K562 (cell line): ENCODE measurements around the gene ARL6IP4. TPM values are rescaled to one million over a fixed set of nuclear protein-coding genes. Genes with fewer than 3 reads are reported as not detected.

Experiments used
- ARNT ChIP-seq, 2 experiments: fragments of 450-650 bp; IDR thresholded peaks; 2 replicates each; pipeline ENCODE4 v1.6.1; 2016; ENCODE audit warnings: mild to moderate bottlenecking in 1 of 2
- BCOR ChIP-seq: fragments of 450-650 bp; IDR thresholded peaks from 2 replicates; pipeline ENCODE4 v1.6.1; 2016
- BHLHE40 ChIP-seq: IDR thresholded peaks from 2 replicates; pipeline ENCODE4 v1.6.1; 2011; ENCODE audit warnings: low read length, improper control_type of control experiment
- DEAF1 ChIP-seq: fragments of 450-650 bp; formaldehyde crosslinking; IDR thresholded peaks from 2 replicates; pipeline ENCODE4 v1.4.0; 2020; ENCODE audit warnings: mild to moderate bottlenecking, moderate library complexity
- FOXA3 ChIP-seq, 2 experiments: fragments of 450-650 bp in 1 of 2; sonication (generic) in 1 of 2; formaldehyde crosslinking; IDR thresholded peaks in 1 of 2; conservative IDR thresholded peaks in 1 of 2; 2 replicates each; pipeline versions ENCODE4 v1.4.0 to v1.8.0; 2020 to 2022; ENCODE audit warnings: mild to moderate bottlenecking in 2 of 2, missing genetic modification reagents in 1 of 2
- GTF2A2 ChIP-seq: IDR thresholded peaks from 2 replicates; pipeline ENCODE4 v1.6.1; 2016; ENCODE audit warnings: mild to moderate bottlenecking, missing genetic modification characterization, missing compliant biosample characterization
- HSF4 ChIP-seq: fragments of 250-450 bp; sonication (Bioruptor Pico); IDR thresholded peaks from 2 replicates; pipeline ENCODE4 v2.1.2; 2022; ENCODE audit warnings: mild to moderate bottlenecking, moderate library complexity, borderline replicate concordance
- KDM2B ChIP-seq: fragments of 250-450 bp; sonication (Bioruptor Pico); IDR thresholded peaks from 2 replicates; pipeline ENCODE4 v1.8.0; 2021; ENCODE audit warnings: mild to moderate bottlenecking, moderate library complexity
- MAX ChIP-seq: sonication (generic); formaldehyde crosslinking; IDR thresholded peaks from 2 replicates; pipeline ENCODE4 v1.9.0; 2022; ENCODE audit warnings: mild to moderate bottlenecking, missing genetic modification reagents
- NFE2 ChIP-seq: IDR thresholded peaks from 2 replicates; pipeline ENCODE4 v1.6.1; 2014; ENCODE audit warnings: antibody characterized with exemption, low read depth
- NFIX ChIP-seq: fragments of 250-450 bp; sonication (Bioruptor Pico); IDR thresholded peaks from 2 replicates; pipeline ENCODE4 v1.4.0; 2020; ENCODE audit warnings: low read depth, mild to moderate bottlenecking, moderate library complexity
- PHF21A ChIP-seq: fragments of 450-650 bp; IDR thresholded peaks from 2 replicates; pipeline ENCODE4 v1.6.1; 2017; ENCODE audit warnings: low read depth, borderline replicate concordance
- POLR3G ChIP-seq: IDR thresholded peaks from 2 replicates; pipeline ENCODE4 v1.6.1; 2011; ENCODE audit not compliant: insufficient read length, insufficient replicate concordance; ENCODE audit errors: extremely low read depth
- RB1 ChIP-seq: fragments of 450-650 bp; IDR thresholded peaks from 2 replicates; pipeline ENCODE4 v1.6.1; 2017; ENCODE audit warnings: low read depth, mild to moderate bottlenecking
- SMAD4 ChIP-seq: fragments of 250-450 bp; sonication (Bioruptor Pico); conservative IDR thresholded peaks from 2 replicates; pipeline ENCODE4 v1.8.0; 2021; ENCODE audit warnings: inconsistent platforms, mild to moderate bottlenecking, moderate library complexity
- SMC3 ChIP-seq: conservative IDR thresholded peaks from 2 replicates; pipeline ENCODE4 v1.6.1; 2011; ENCODE audit warnings: low read depth, low read length, improper control_type of control experiment; ENCODE audit not compliant: insufficient read depth
- TEAD1 ChIP-seq, 2 experiments: fragments of 450-650 bp in 1 of 2; sonication (generic) in 1 of 2; formaldehyde crosslinking; IDR thresholded peaks; 2 replicates each; pipeline versions ENCODE4 v1.4.0 to v1.8.0; 2020 to 2022; ENCODE audit warnings: mild to moderate bottlenecking in 2 of 2, missing genetic modification reagents in 1 of 2
- TFAP4 ChIP-seq: sonication (generic); formaldehyde crosslinking; IDR thresholded peaks from 2 replicates; pipeline ENCODE4 v1.8.0; 2022; ENCODE audit warnings: missing genetic modification reagents, mild to moderate bottlenecking, moderate library complexity, borderline replicate concordance
- THRAP3 ChIP-seq: fragments of 450-650 bp; IDR thresholded peaks from 2 replicates; pipeline ENCODE4 v1.6.1; 2016; ENCODE audit warnings: mild to moderate bottlenecking, inconsistent platforms, borderline replicate concordance
- XRCC5 ChIP-seq: fragments of 200-400 bp; formaldehyde crosslinking; IDR thresholded peaks from 2 replicates; pipeline ENCODE4 v1.6.1; 2017; ENCODE audit warnings: low read depth, mild to moderate bottlenecking, low read length
- ZFP36 ChIP-seq: fragments of 150-350 bp; IDR thresholded peaks from 2 replicates; pipeline ENCODE4 v1.6.1; 2018; ENCODE audit warnings: low read length, low read depth; ENCODE audit not compliant: partially characterized antibody
- ZNF140 ChIP-seq: fragments of 250-450 bp; sonication (Bioruptor Pico); IDR thresholded peaks from 2 replicates; pipeline ENCODE4 v1.8.0; 2021; ENCODE audit warnings: moderate library complexity, mild to moderate bottlenecking, inconsistent platforms
- ZNF511 ChIP-seq: sonication (generic); formaldehyde crosslinking; IDR thresholded peaks from 2 replicates; pipeline ENCODE4 v1.8.0; 2022; ENCODE audit warnings: mild to moderate bottlenecking, missing genetic modification reagents
- polyA plus RNA-seq, 8 experiments: library from polyadenylated mRNA; depleted of rRNA in 4 of 8; stranded (reverse) in 5 of 8; unstranded in 3 of 8; fragments of >200 nt; fragmentation: Nextera tagmentation in 2 of 8; fragmentation: Illumina TruSeq in 1 of 8; extraction: Ambion mirVana in 2 of 8; extraction: Trizol in 1 of 8; gene quantifications; 2 replicates each; pipeline versions ENCODE4 v1.2.1 to v1.2.3, GENCODE V29; 2011 to 2014; ENCODE audit warnings: inconsistent platforms in 1 of 8, missing spikeins in 1 of 8
- total RNA-seq, 7 experiments: library from RNA; depleted of rRNA in 6 of 7; stranded (reverse); fragments of >200 nt in 6 of 7; fragmentation: Illumina TruSeq in 2 of 7; extraction: Trizol in 2 of 7; gene quantifications; 2 replicates each; pipeline versions ENCODE4 v1.2.1 to v1.2.3, GENCODE V29; 2011 to 2021; ENCODE audit warnings: low replicate concordance in 1 of 7

ARL6IP4 gene
- total and polyA plus RNA-seq, 9 of the 15 experiments (the other 6 are each of a cell fraction or from before 2014, with no cell fraction given) = 2.4 to 255 (median 151) TPM

GRCh38 chr12:122951979-122952892, 28.2 kb upstream of the ARL6IP4 start (continued):
- TF ChIP-seq TFAP4 (CRISPR knock-in tag) (peak; percentile 69; the same call in 1 of the 2 replicates), DEAF1 (peak; percentile 93), RB1 (peak; percentile 83), ZFP36 (peak; percentile 69), THRAP3 (no peak), ZNF140 (CRISPR knock-in tag) (no peak), KDM2B (CRISPR knock-in tag) (no peak), POLR3G (no peak), NFIX (CRISPR knock-in tag) (no peak), ARNT (IDR thresholded peaks at IDR 0.05) (no peak), XRCC5 (0 out of 2 replicates have a peak, but pooled peaks have one; percentile 33), SMAD4 (CRISPR knock-in tag) (0 out of 2 replicates have a peak, but pooled peaks have one; percentile 26), BHLHE40 (0 out of 2 replicates have a peak, but pooled peaks have one; percentile 37), TEAD1 (CRISPR knock-in tag; IDR thresholded peaks at IDR 0.05) (0 out of 4 replicates have a peak, but pooled peaks of 1 of the 2 experiments have one; percentile 37), BCOR (peak; percentile 50; the same call in 1 of the 2 replicates), ZNF511 (CRISPR knock-in tag) (0 out of 2 replicates have a peak, but pooled peaks have one; percentile 10), FOXA3 (CRISPR knock-in tag; conservative IDR thresholded peaks at IDR 0.05 in 1 of 2, IDR thresholded peaks at IDR 0.05 in 1 of 2) (peak in 1 of 2 experiments; percentile 51; a peak in 1 of 4 replicates), MAX (CRISPR knock-in tag) (peak; percentile 34; the same call in 1 of the 2 replicates), GTF2A2 (tag) (no peak), NFE2 (0 out of 2 replicates have a peak, but pooled peaks have one; percentile 5), PHF21A (no peak), HSF4 (CRISPR knock-in tag) (no peak), SMC3 (peak; percentile 94)
